Sigmoid colon (tissue), 7 donors: ENCODE measurements around the gene TMEM182. TPM values are rescaled to one million over a fixed set of nuclear protein-coding genes. Genes with fewer than 3 reads are reported as not detected.

Experiments
- DNase-seq: peaks from one replicate; pipeline ENCODE4 v3.0.0-alpha.2; 2019
- H3K27ac ChIP-seq, 4 donors: fragments of 200-600 bp; sonication (generic); one replicate each; pipeline ENCODE4 v1.5.1; 2016 to 2019; ENCODE audit warnings: mild to moderate bottlenecking in 1 of 4
- H3K27me3 ChIP-seq, 3 donors: fragments of 200-600 bp; sonication (generic); one replicate each; pipeline ENCODE4 v1.5.1; 2019; ENCODE audit warnings: mild to moderate bottlenecking in 1 of 3
- H3K36me3 ChIP-seq, 4 donors: fragments of 200-600 bp; sonication (generic); one replicate each; pipeline ENCODE4 v1.5.1; 2016 to 2019
- H3K4me1 ChIP-seq, 4 donors: fragments of 200-600 bp; sonication (generic); one replicate each; pipeline ENCODE4 v1.5.1; 2017 to 2019
- H3K4me3 ChIP-seq, 4 donors: fragments of 200-600 bp; sonication (generic); one replicate each; pipeline ENCODE4 v1.5.1; 2017 to 2019; ENCODE audit warnings: mild to moderate bottlenecking in 2 of 4, moderate library complexity in 1 of 4
- H3K9me3 ChIP-seq, 4 donors: fragments of 200-600 bp in 3 of 4; sonication (generic) in 3 of 4; one replicate each; pipeline versions ENCODE4 v1.5.1 to v1.6.1; 2013 to 2019
- CTCF ChIP-seq, 4 experiments: fragments of 450-650 bp in 3 of 4; fragments of 200-600 bp in 1 of 4; IDR thresholded peaks; one replicate each; pipeline ENCODE4 v1.5.1; 2016 to 2019; ENCODE audit warnings: antibody characterized with exemption in 4 of 4, mild to moderate bottlenecking in 3 of 4, moderate library complexity in 2 of 4
- EP300 ChIP-seq, 4 donors: sonication (generic); formaldehyde crosslinking; IDR thresholded peaks; one replicate each; pipeline ENCODE4 v1.6.1; 2017; ENCODE audit warnings: antibody characterized with exemption in 4 of 4
- POLR2A ChIP-seq, 2 donors: fragments of 450-650 bp; IDR thresholded peaks; one replicate each; pipeline ENCODE4 v1.6.1; 2016; ENCODE audit warnings: antibody characterized with exemption in 2 of 2, mild to moderate bottlenecking in 2 of 2, moderate library complexity in 2 of 2
- POLR2AphosphoS5 ChIP-seq, 4 donors: sonication (generic); formaldehyde crosslinking; IDR thresholded peaks; one replicate each; pipeline ENCODE4 v1.6.1; 2017; ENCODE audit warnings: antibody characterized with exemption in 4 of 4
- WGBS, 2 donors: extraction: QIAGEN DNeasy Blood & Tissue Kit; methylation state at CpG; one replicate each; pipeline ENCODE4 v1.1.7; 2013; 5-methylcytosine and 5-hydroxymethylcytosine counted together
- intact Hi-C: fragments of 100-400 bp; cut with DNase I; formaldehyde crosslinking; loops from one replicate; pipeline ENCODE4 v1.15.1; 2023
- polyA plus RNA-seq, 3 donors: library from polyadenylated mRNA; stranded (reverse); fragments of 200-250 nt; gene quantifications; one replicate each; pipeline ENCODE4 v1.2.3, GENCODE V29; 2013
- total RNA-seq, 4 donors: library from RNA; depleted of rRNA; stranded (reverse); fragments of >200 nt; gene quantifications; one replicate each; pipeline ENCODE4 v1.1.0, GENCODE V29; 2016
- donor health status: healthy with polysubstance abuse.
- donor health status: Bipolar disorder and iron deficiency.
- donor health status: healthy.

Gene TMEM182
- total and polyA plus RNA-seq, 7 donors, result 0.36 to 2.5 (median 1.7) TPM; not detected in 1

- intact Hi-C loops, result no loop called here
- Histone ChIP-seq H3K4me3 (no peak overlapping the region), H3K27me3 (no peaks in the 10 kb centered on the region), H3K36me3 (peaks cover 0 to 83% (median 18%) of the 10 kb centered on the region in 4 donors), H3K9me3 (no peaks in the 10 kb centered on the region), H3K27ac (no peak overlapping the region), H3K4me1 (no peaks in the 10 kb centered on the region)
- no peak for TF ChIP-seq POLR2A (IDR thresholded peaks at IDR 0.05)
- TF ChIP-seq EP300 (IDR thresholded peaks at IDR 0.05), result no peak
- no peak for TF ChIP-seq POLR2AphosphoS5 (IDR thresholded peaks at IDR 0.05)
- TF ChIP-seq CTCF (IDR thresholded peaks at IDR 0.05), result no peak
- DNase-seq, result no peak
- 96% methylated on average over 10 of the region's 10 CpGs for WGBS, 2 donors
Observed at GRCh38 chr2:102724553-102724952, 37.3 kb upstream of the TMEM182 start.

GRCh38 chr2:102726128-102727087 is 35.4 kb upstream of the TMEM182 start:
- Histone ChIP-seq H3K36me3 (peaks cover 0 to 82% (median 19%) of the 10 kb centered on the region in 4 donors), H3K27me3 (no peaks in the 10 kb centered on the region), H3K4me1 (no peaks in the 10 kb centered on the region), H3K4me3 (no peak overlapping the region), H3K27ac (no peak overlapping the region), H3K9me3 (no peaks in the 10 kb centered on the region)
- TF ChIP-seq POLR2AphosphoS5 (IDR thresholded peaks at IDR 0.05) (no peak), POLR2A (IDR thresholded peaks at IDR 0.05) (no peak), EP300 (IDR thresholded peaks at IDR 0.05) (no peak), CTCF (IDR thresholded peaks at IDR 0.05) (no peak)
- no peak for DNase-seq
- WGBS, 2 donors, result 55 to 73% methylated on average over 15 of the region's 15 CpGs
- intact Hi-C loops, result no loop called here

GRCh38 chr2:102735416-102736109 is 26.3 kb upstream of the TMEM182 start:
- Histone ChIP-seq H3K4me1 (peaks cover 0 to 17% (median 5%) of the 10 kb centered on the region in 4 donors), H3K27me3 (no peaks in the 10 kb centered on the region), H3K27ac (peak overlapping the region in 2 of 4 donors; percentile 70 to 80), H3K4me3 (peak overlapping the region; percentile 75 to 91 (median 84)), H3K36me3 (peaks cover 0 to 16% (median 5%) of the 10 kb centered on the region in 4 donors), H3K9me3 (no peaks in the 10 kb centered on the region)
- 16 to 60% methylated on average over 15 of the region's 15 CpGs for WGBS, 2 donors
- TF ChIP-seq POLR2AphosphoS5 (IDR thresholded peaks at IDR 0.05) (no peak), CTCF (IDR thresholded peaks at IDR 0.05) (no peak), POLR2A (IDR thresholded peaks at IDR 0.05) (no peak), EP300 (IDR thresholded peaks at IDR 0.05) (no peak)
- intact Hi-C loops, result no loop called here
- DNase-seq, result no peak

- Histone ChIP-seq H3K4me1 (peaks cover 0 to 17% (median 5%) of the 10 kb centered on the region in 4 donors), H3K4me3 (peak overlapping the region; percentile 75 to 91 (median 84)), H3K27me3 (no peaks in the 10 kb centered on the region), H3K9me3 (no peaks in the 10 kb centered on the region), H3K27ac (peak overlapping the region; percentile 70 to 80 (median 76)), H3K36me3 (peaks cover 0 to 11% (median 3%) of the 10 kb centered on the region in 4 donors)
- intact Hi-C loops, result no loop called here
- no peak for DNase-seq
- TF ChIP-seq POLR2A (IDR thresholded peaks at IDR 0.05) (no peak), EP300 (IDR thresholded peaks at IDR 0.05) (no peak), POLR2AphosphoS5 (IDR thresholded peaks at IDR 0.05) (no peak), CTCF (IDR thresholded peaks at IDR 0.05) (no peak)
- 6 to 32% methylated on average over 6 of the region's 6 CpGs for WGBS, 2 donors
Observed at GRCh38 chr2:102736110-102736409, 25.8 kb upstream of the TMEM182 start.
